Sciatic nerve (tissue), 2 donors: Measurements from ENCODE around the gene C2orf80. TPM values are rescaled to one million over a fixed set of nuclear protein-coding genes. Genes with fewer than 3 reads are reported as not detected.
"Not testable (repeated sequence)": the region's sequence is repeated elsewhere in the genome, so short reads cannot be mapped to it uniquely, and the experiment has no call there.

Source experiments
- ATAC-seq: fragments of 200-7000 bp; cut with Tn5 transposase; one replicate; pipeline ENCODE4 v1.9.1; 2020; ENCODE audit warnings: mild to moderate bottlenecking, moderate library complexity
- DNase-seq: peaks from one replicate; pipeline ENCODE4 v3.0.0-alpha.2; 2020; ENCODE audit warnings: low spot score
- intact Hi-C: fragments of 100-400 bp; cut with DNase I; formaldehyde crosslinking; loops from one replicate; pipeline ENCODE4 v1.14.2; 2022
- total RNA-seq: library from RNA; stranded (reverse); fragmentation: NEBNext Ultra II Directional; extraction: Animal tissue kit (Norgen Biotek cat#: 25700); gene quantifications from one replicate; pipeline ENCODE4 v1.2.1, GENCODE V29; 2021
- donor health status: DM: no; HTN: no; CAD: no.
- donor health status: DM: no; HTN: no; CAD: no.

The C2orf80 gene
- total RNA-seq, 1 donor from 2014 or later: not detected

GRCh38 chr2:208139447-208139846, 50.4 kb downstream of the C2orf80 start:
- intact Hi-C loops: no loop called here
- no peak for DNase-seq
- no peak for ATAC-seq

- intact Hi-C loops, DNase-seq, ATAC-seq: not testable (repeated sequence)
Observed at GRCh38 chr2:208138334-208138733, 51.5 kb downstream of the C2orf80 start.

GRCh38 chr2:208136716-208137094, 53.1 kb downstream of the C2orf80 start:
- DNase-seq (no peak), ATAC-seq (no peak)
- intact Hi-C loops: no loop called here

- DNase-seq (no peak), ATAC-seq (peak; percentile 41)
- intact Hi-C loops: no loop called here
Observed at GRCh38 chr2:208135794-208136715, 53.8 kb downstream of the C2orf80 start.

GRCh38 chr2:208134928-208135586, 54.8 kb downstream of the C2orf80 start:
- ATAC-seq (no peak), DNase-seq (no peak)
- intact Hi-C loops: no loop called here

GRCh38 chr2:208130712-208131110, 59.1 kb downstream of the C2orf80 start:
- no peak for DNase-seq
- ATAC-seq: no peak
- intact Hi-C loops: no loop called here

- DNase-seq: no peak
- intact Hi-C loops: no loop called here
- ATAC-seq: no peak
Observed at GRCh38 chr2:208129744-208130711, 59.8 kb downstream of the C2orf80 start, which contains the start of gene CRYGC. Gene CRYGC, minus strand, starts transcription at chr2:208129828. Its CDS starts 36 bp downstream, at chr2:208129792.

GRCh38 chr2:208128136-208128535, 61.7 kb downstream of the C2orf80 start:
- intact Hi-C loops: no loop called here
- ATAC-seq (no peak), DNase-seq (no peak)

- ATAC-seq: no peak
- no peak for DNase-seq
- intact Hi-C loops: no loop called here
Observed at GRCh38 chr2:208127090-208127489, 62.7 kb downstream of the C2orf80 start.

- intact Hi-C loops: no loop called here
- ATAC-seq: no peak
- DNase-seq: no peak
Observed at GRCh38 chr2:208125251-208125650, 64.6 kb downstream of the C2orf80 start.

- DNase-seq, intact Hi-C loops: not testable (repeated sequence)
- peak; percentile 28 for ATAC-seq
Observed at GRCh38 chr2:208124013-208124715, 65.7 kb downstream of the C2orf80 start, which contains the start of gene CRYGD. Gene CRYGD, minus strand, starts transcription at chr2:208124524. Its CDS starts 51 bp downstream, at chr2:208124473.

- no peak for ATAC-seq
- no peak for DNase-seq
- intact Hi-C loops: no loop called here
Observed at GRCh38 chr2:208122248-208122647, 67.6 kb downstream of the C2orf80 start.

GRCh38 chr2:208118918-208119317, 70.9 kb downstream of the C2orf80 start:
- intact Hi-C loops: no loop called here
- ATAC-seq (no peak), DNase-seq (no peak)

- intact Hi-C loops, DNase-seq, ATAC-seq: not testable (repeated sequence)
Observed at GRCh38 chr2:208117390-208117789, 72.4 kb downstream of the C2orf80 start.
